ENCODE data around the gene UNC80.
"Not testable (repeated sequence)": the region's sequence is repeated elsewhere in the genome, so short reads cannot be mapped to it uniquely, and the experiment has no call there.

UNC80 gene, protein sequence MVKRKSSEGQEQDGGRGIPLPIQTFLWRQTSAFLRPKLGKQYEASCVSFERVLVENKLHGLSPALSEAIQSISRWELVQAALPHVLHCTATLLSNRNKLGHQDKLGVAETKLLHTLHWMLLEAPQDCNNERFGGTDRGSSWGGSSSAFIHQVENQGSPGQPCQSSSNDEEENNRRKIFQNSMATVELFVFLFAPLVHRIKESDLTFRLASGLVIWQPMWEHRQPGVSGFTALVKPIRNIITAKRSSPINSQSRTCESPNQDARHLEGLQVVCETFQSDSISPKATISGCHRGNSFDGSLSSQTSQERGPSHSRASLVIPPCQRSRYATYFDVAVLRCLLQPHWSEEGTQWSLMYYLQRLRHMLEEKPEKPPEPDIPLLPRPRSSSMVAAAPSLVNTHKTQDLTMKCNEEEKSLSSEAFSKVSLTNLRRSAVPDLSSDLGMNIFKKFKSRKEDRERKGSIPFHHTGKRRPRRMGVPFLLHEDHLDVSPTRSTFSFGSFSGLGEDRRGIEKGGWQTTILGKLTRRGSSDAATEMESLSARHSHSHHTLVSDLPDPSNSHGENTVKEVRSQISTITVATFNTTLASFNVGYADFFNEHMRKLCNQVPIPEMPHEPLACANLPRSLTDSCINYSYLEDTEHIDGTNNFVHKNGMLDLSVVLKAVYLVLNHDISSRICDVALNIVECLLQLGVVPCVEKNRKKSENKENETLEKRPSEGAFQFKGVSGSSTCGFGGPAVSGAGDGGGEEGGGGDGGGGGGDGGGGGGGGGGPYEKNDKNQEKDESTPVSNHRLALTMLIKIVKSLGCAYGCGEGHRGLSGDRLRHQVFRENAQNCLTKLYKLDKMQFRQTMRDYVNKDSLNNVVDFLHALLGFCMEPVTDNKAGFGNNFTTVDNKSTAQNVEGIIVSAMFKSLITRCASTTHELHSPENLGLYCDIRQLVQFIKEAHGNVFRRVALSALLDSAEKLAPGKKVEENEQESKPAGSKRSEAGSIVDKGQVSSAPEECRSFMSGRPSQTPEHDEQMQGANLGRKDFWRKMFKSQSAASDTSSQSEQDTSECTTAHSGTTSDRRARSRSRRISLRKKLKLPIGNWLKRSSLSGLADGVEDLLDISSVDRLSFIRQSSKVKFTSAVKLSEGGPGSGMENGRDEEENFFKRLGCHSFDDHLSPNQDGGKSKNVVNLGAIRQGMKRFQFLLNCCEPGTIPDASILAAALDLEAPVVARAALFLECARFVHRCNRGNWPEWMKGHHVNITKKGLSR (N-terminal part only)

DNA sequence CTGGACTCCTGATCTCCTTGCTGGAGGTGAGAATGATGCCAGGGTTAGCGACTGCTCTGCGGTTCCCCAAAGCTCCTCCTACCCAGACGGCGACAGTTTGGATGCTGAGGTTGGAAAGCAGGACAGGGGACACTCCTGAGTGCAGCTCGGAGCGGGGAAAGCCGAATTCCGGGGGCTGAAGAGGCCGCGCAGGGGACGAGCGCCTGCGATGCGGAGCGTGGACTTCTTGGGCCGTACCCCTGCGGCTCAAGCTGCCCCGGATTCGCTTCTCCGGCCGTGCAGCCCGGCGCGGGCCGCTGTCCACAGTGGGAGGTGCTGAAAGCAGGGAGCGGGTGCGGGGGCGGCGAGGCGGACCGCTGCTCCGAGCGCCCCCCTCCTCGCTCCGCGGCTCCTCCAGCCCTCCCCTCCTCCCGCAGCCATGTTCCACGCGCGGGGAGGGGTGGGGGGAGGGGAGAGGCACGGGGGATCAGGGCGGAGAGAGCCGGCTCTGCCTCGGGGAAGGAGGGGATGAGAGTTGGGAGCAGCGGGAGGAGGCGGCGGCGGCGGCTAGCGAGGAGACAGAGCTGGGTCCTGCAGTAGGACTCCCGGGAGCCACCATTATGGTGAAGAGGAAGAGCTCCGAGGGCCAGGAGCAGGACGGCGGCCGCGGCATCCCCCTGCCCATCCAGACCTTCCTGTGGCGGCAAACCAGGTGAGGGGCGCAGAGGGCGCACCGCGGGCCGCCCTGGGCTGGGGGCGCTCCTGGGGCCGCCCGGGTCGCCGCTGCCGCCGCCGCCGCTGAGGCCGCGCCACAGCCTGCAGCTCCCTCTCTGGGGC lies at the start of gene UNC80:
Gene UNC80 (plus strand): TSS at position 359 of the 816 bp plus-strand sequence. CDS start 241 bp downstream, at position 600.
- DNase-seq (ENCODE audit: low spot score): peak; percentile 70

DNA sequence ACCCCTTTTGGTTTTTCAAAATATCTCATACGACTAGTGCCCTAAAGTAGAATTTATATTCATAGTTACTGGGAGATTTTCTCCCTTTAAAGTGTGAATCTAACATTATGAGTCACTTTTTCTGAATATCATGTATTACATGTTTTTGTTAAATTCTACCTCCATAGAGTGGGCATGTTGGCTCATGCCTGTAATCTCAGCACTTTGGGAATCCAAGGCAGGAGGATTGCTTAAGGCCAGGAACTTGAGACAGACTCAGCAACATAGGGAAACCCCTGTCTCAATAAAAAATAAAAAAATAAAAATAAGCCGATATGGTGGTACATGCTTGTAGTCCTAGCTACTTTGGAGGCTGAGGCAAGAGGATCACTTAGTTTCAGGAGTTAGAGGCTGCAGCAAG lies 45.3 kb upstream of the UNC80 start:
- no peak for DNase-seq (ENCODE audit: low spot score)

DNA sequence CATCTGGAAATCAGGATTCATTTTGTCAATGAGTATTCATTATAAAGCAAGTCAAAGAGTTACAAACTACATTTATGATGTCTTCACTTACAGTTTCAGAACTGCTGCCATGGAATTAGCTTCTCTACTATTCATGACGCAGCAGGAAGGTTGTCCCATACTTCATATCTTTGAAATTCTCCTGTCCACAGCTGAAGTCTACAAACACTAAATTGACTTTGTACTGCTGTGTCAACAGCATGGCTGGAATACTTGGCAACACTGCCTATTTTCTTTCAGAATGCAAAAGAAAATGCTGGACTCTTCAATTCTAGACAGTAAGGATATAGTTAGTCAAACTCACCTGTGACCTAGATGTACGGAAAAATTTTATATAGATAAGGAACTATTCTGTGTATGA lies 44.6 kb upstream of the UNC80 start:
- DNase-seq (ENCODE audit: low spot score): no peak

DNA sequence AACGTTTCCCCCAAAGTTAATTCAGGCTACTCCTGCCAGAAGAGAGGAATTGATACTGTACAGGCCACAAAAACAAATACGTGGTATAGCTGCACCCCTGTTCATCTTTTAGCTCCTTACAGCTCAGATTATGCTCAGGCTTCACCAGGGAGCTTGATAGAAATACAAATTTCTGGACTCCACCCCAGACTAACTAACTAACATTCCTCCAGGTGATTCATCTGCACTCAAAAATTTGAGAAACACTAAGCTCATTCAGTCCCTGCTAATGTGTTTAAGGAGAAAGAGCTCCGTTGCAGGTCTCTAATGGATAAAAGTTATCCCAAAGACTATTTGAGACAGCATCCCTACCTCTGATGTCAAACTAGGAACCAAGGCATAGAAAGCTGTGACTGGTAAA lies 36.8 kb upstream of the UNC80 start:
- no peak for DNase-seq (ENCODE audit: low spot score)

DNA sequence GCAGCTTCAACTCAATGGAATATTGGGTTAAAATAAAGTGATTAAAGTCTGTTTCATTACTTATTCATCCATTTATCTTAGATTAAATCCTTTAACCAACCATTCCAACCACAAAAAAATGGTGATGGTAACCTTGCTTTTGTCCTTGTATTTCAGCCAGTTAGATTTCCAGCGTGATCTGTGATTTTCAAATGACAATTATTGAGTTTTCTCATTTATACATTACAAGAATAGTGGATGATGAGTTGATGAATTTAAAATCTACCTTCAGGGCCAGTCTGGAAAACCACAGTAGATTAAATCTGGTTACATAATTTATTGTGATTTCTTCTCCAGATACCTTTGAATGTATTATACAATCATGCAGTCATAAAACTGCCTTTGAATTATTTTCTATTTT lies 29.7 kb upstream of the UNC80 start:
- DNase-seq (ENCODE audit: low spot score): no peak

DNA sequence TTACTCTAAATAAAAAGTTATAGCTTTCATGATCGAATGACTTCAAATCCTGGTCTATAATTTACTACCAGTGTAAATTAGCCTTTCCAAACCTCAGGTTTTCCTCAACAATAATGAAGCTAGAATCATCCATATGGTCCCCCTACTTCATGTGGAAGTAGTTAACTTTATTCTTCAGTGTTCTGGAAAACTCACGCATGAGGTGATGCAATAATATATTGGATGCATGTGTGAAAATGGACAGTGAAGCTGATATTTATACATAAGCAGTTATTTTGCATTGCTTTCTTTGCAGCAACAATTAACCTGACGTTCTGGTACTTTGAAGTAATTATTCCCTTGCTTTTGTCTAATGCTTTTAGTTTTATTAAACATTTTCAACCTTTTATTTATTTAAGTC lies 18.6 kb upstream of the UNC80 start:
- no peak for DNase-seq (ENCODE audit: low spot score)

DNA sequence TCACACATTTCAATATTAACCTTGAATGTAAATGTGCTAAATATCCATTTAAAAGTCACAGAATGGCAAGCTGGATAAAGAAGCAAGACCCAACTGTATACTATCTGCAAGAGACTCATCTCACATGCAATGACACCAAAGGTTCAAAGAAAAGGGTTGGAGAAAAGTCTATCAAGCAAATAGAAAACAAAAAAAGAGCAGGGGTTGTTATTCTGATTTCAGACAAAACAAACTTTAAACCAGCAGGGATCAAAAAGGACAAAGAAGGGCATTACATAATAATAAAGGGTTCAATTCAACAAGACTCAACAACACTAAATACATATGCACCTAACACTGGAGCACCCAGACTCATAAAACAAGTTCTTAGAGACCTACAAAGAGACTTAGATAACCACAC lies 14.5 kb upstream of the UNC80 start:
- DNase-seq (ENCODE audit: low spot score): no peak

DNA sequence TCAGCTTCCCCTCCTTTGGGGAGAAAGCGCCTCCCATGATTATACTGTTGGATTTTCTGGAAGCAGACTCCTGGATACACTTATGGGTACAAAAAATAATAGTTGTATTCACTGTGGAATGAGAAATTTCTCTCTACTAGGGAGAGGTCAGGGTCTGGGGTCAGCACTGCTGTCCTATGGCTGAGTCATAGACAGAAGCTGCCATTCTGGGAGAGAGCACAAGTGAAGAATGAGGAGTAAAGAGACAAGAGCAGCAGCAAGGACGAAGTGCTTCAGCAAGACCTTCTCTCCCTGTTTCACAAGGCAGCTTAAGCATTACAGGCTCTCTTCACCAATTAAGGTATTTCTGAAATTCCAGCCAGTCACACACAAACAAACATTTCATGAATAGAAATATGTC lies 10.1 kb upstream of the UNC80 start:
- DNase-seq (ENCODE audit: low spot score): no peak

DNA sequence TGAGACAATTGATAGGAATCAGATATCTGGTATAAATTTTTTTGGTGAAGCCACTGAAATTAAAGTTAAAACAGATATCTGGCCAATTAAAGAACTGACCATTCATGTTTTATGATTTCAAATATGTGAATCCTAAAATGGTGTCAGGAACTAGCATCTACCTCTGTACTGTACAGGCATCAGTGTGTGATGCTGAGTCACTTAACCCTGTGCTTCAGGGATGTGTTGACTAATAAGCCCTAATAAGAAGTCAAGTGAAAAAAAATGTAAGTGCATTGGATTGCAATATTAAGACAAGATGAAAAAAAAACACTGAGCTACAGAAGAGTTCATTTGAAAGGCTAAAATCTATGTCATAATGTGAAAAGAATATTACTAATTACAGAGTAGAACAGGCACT lies 9.1 kb upstream of the UNC80 start:
- DNase-seq (ENCODE audit: low spot score): no peak

DNA sequence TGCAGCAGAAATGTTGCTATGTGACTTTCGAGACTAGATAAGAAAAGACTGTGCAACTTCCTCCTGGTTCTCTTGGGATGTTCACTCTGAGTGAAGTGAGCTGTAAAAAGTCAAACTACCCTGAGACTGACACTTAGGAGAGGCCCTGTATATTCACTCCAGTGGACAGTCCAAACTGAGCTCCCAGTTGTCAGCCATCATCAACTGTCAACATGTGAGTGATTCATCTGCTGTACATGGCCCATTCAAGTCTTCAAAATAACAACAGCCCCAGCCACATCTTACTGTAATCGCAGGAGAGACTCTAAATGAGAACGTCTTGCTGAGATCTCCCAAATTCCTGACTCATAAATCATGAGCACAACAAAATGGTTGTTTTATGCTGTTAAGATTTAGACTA lies 8.5 kb upstream of the UNC80 start:
- DNase-seq (ENCODE audit: low spot score): no peak

DNA sequence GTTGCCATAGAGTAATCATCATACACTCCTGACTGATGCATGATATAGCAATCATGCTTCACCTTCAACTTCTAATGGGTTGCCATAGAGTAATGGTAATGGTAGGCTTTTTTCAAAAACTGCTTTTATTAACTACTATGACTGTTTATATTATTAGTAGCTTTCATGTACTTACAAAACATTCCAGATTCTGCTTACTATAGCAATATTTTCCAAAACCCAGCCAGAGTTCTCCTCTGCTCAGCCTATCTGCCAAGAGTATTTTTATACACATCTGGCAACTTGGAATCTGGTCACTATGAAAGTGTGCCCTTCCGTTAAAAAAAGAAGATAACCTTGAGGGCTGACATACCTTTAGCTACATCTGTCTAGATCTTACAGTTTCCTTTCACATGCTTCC lies 5.0 kb upstream of the UNC80 start:
- no peak for DNase-seq (ENCODE audit: low spot score)

DNA sequence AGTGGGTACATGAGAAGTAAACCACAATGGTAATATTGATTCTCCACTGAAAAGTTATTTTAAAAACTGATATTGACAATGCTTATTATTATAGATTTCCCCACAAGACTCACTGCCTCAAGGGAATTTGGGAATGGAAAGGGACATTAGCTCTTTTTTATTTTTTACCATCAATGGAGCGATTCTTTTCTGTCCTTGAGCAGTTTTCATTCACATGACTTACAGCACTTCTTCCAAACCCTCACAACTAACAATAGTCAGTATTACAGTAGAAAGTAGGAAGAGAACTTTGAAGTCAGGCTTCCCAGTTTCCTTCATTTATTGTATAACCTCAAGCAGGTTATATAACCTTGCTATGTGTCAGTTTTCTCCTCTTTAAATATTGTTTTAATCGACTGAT lies 4.3 kb upstream of the UNC80 start:
- DNase-seq (ENCODE audit: low spot score): no peak

DNA sequence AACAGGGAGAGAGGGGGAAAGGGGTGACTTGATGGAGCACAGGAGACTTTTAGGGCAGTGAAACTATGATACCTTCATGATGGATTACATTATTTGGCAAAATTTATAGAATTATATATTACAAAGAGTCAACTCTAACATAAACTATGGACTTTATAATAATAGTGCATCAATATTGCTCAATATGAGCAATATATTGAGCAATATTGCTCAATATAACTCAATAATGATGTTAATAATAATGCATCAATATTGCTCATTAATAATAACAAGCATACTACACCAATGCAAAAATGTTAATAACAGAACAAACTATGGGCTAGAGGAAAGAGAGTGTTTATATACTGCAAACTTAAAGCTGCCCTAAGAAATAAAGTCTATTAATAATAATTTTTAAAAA lies 3.1 kb upstream of the UNC80 start:
- DNase-seq (ENCODE audit: low spot score): no peak

DNA sequence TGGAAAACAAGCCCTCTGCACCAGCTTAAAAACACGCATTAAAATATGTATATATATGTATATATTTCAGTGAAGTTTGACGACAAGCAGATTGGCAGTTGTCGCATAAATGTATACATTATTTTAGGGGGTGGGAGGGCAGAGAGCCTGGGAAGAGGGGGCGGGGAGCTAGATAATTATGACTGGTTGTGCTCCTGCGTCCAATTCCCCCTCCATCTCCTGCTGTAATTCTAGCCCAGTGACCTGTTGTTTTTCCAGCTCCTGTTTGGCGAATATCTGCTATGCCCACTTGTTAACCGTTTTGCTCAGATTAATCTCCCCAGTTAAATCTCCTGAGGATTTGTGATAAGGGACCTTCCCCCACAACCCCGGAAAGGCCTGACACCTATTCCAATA lies 656 bp downstream of the UNC80 start:
- DNase-seq (ENCODE audit: low spot score): no peak

DNA sequence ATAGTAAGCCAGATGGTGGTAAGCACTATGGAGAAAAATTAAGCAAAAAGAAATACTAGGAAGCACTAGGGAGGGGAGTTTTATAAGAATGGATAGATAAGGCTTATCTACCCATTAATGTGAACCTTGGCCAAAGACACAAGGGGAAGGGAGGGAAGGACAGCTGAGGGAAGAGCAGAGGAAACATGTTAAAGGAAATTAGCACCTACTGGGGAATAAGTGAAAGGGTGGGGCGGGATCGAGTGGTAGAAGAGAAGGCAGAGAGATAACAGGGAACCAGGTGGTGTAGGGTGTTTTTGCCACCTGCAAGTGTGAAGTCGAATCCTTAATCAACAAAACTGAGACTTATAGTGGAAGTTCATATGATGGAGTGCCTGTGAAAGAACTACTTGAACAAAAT lies 1.7 kb downstream of the UNC80 start:
- DNase-seq (ENCODE audit: low spot score): no peak

DNA sequence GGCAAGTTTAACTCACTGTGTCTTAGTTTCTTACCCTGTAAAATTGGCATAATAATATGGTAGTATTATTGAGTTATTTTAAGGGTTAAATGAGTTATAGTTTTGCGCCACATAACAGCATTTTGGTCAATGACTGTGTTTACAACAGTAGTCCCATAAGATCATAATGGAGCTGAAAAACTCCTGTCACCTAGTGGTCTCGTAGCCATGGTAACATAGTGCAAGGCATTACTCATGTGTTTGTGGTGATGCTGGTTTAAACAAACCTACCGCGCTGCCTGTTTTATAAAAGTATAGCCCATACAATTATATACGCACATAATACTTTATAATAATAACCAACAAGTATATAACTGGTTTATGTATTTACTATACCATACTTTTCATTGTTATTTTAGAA lies 15.8 kb downstream of the UNC80 start:
- no peak for DNase-seq (ENCODE audit: low spot score)

DNA sequence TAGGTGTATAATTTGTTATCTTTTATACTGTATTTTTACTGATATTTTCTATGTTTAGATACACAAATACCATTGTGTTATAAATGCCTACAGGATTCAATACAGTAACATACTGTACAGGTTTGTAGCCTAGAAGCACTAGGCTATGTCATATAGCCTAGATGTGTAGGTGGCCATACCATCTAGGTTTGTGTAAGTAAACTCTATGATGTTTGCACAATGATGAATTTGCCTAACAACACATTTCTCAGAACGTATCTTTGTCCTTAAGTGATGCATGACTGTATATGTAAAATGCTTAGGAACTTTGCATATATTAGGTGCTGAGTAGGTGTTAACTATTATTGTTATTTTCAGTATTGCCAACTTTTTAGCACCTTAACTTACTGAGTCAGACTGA lies 17.3 kb downstream of the UNC80 start:
- DNase-seq (ENCODE audit: low spot score): no peak

DNA sequence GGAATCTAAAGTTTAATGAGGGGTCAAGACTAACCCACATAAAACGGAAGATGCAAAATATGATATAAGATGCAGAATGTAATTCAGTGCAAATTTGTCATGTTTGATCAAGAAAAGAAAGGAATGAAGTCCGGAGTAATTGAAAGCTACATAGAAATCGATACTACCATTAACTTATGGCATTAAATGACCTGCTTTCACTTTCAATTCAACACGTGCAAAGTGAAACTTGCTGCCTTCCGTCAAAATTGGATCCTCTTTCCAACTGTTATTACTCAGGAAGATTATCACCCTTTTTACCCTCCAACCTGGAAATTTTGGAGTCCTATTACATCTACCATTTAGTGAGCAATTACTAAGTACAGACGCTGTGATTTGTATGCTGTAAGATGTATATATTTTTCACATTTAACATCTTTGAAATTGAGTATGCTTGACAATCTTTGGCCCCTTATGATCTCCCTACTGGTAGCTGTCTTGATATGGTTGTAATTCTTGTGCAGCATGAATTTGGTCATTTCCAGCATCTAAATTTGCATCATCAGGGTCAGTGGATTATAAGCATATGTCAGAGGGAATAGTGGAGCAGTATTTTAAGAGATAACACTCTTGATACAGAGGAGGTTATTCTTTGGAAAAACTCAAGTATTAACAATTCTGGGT lies 18.6 kb downstream of the UNC80 start:
- no peak for DNase-seq (ENCODE audit: low spot score)

DNA sequence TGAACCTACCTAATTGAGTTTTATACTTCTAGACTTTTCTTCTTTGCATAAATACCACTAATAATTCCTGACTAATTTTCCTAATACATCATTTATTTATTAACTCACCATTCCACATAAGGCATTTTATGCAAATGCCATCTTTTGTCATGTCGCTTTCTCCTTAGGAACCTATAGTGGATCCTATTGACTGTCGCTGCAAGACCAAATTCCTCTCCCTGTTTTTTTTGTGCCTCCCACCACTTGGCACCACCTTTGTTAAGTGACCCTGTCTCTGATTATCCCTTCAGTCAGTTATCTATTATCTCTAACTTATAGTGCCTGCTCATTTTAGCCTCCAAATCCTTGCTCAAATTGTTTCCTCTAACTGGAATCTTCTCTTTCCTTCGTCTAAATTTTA lies 19.5 kb downstream of the UNC80 start:
- DNase-seq (ENCODE audit: low spot score): no peak

DNA sequence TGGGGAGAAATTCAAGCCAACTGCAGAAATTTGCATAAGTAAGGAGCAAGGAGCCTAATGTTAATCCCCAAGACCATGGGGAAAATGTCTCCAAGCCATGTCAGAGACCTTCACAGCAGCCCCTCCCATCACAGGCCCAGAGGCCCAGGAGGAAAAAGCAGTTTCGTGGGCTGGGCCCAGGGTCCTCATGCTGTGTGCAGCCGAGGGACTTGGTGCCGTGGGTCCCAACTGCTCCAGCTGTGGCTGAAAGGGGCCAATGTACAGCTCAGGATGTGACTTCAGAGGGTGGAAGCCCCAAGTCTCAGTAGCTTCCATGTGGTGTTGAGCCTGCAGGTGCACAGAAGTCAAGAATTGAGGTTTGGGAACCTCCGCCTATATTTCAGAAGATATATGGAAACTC lies 23.8 kb downstream of the UNC80 start:
- not testable (repeated sequence) for DNase-seq (ENCODE audit: low spot score)

DNA sequence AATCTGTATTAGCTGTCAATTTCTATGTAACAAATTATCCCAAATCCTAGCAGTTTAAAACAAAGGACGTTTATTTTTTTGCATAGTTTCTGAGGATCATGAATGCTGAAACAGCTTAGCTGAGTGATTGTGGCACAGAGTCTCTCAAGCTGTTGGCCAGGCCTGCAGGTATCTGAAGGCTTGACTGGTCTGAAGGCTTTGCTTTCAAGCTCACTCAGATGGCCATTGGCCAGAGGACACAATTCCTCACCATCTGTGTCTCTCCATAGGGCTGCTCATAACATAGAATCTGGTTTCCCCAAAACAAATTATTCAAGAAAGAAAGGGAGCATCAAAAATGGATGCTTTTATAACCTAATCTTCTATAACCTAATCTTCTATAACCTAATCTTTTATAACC lies 33.7 kb downstream of the UNC80 start:
- no peak for DNase-seq (ENCODE audit: low spot score)
